AG09319 (cell line): Measurements from ENCODE around the gene AP3D1.

ENCODE experiments used
- DNase-seq: peaks from one replicate; pipeline ENCODE4 v3.0.0-alpha.2; 2010; ENCODE audit warnings: low read depth; ENCODE audit errors: extremely low read depth
- CTCF ChIP-seq: IDR thresholded peaks from 2 replicates; pipeline ENCODE4 v1.5.1; 2011; ENCODE audit warnings: low read depth, mild to moderate bottlenecking, inconsistent platforms, low read length, moderate library complexity

AP3D1 gene

DNA sequence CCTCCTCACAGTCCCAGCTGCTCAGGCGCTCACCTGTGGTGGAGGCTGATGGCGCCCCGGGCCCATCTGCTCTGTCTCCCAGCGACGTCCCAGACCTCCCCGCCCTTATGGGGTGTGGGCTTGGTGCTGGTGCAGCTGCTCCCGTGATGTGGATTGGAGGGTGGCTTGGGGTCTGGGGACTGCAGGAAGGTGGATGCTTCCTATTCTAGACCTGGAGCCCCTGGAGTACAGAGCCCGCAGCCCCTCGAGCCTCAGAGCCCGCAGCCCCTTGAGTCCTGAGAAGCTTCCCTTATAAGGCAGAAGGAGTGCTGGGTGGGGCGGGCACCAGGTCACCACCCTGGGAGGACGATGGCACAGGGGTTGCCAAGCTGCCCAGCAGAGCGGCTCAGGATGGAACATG is 44.0 kb upstream of the AP3D1 start:
- TF ChIP-seq CTCF: no peak
- DNase-seq: no peak

DNA sequence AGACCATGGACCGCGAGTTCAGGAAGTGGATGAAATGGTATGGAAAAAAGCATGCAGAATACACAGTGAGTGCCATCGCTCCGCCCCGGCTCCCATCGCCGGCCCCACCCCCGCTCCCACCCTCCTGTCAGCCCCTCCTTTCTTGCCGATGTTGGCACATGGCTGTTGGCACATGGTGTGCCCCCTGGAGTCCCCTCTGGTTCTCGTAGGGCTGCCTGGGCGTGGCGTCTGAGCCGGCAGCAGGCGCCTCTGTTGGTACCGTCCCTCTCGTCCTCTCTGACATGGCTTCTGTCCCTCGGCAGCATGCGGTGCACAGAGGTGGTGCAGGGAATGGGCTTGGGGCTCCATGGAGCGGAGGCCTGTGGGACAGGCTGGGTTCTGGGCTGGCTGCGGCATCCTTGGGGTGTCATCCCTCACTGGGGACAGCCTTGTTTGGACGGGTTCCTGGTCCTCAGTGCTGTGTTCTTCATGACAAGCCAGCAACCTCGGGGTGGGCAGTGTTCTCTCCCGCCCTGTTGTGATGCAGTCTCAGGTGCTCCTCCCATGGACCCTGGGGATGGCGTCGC is 43.2 kb upstream of the AP3D1 start:
- no peak for TF ChIP-seq CTCF

DNA sequence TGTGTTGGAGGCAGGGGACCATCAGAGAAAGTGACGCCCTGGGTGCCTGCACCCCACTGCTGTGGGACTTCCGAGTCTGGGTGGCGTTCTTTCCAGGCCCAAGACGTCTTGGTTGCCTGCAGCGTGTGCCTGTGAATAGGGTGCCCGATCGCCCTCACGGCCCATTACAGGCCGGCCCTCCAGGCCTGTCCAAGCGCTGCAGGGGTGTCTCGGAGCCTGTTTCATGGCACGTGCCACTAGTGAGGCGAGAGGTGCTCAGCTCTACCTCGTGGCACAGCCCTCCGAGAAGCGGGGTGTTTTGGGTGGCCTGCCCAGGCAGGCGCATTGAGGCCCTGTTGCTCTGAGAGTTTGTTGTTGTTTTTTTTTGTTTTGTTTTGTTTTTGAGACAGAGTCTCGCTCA is 42.4 kb upstream of the AP3D1 start:
- DNase-seq: no peak
- no peak for TF ChIP-seq CTCF

More for the DNA sequence above, 43.2 kb upstream of the AP3D1 start:
- no peak for DNase-seq

DNA sequence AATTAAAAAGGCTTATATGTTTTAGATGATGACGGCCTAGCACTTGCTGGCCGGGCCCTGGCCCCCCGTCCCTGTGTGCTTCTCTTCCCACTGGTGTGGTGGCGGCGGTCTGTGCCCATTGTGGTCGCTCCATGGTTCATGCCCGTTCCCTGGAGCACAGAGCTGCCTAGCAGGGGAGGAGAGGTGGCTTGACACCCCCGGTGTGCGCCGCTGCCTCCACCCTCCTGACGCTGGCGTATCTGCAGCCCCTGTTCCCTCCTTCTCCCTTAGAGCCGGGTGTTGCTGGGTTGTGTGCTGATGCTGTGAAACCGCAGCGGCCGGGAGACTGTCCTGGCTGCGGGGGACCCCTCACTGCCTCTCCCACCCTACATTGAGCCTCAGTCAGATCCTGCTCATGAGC is 41.5 kb upstream of the AP3D1 start:
- no peak for TF ChIP-seq CTCF

DNA sequence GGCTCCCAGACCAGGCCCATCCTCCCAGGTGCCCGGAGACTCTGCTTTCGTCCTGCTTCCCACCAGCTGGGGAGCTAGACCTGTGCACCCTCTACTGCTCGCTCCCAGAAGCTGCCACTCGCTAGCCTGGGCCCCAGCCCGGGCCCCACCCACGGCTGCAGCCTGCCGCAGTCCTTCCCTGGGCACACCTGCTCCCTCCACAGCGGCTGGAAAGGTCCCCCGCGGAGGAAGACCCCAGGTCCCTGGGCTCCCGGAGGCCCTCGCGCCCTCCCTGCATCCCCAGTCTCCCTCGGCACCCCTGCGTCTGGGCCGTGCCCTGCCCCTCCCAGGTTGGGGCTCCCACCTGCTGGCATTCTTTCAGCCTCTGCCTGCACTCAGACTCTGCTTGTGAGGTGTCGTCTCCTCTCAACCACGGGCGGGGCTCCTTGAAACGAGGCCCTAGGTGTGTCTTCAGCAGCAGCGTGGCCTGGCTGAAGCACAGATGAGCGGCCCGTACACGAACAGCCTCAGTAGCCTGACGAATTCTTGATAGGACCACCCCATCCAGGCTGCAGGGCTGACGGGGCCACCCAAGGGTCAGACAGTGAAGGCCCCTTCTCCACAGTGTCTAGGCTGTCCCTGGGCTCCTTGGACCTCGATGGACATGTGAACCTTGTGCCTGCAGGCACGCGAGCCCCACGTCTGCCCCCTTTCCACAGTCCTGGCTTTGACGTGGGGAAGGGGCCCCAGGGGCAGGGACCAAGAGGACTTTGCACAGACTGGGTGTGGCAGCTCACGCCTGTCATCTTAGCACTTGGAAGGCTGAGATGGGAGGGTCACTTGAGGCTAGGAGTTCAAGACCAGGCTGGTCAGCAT is 40.3 kb upstream of the AP3D1 start:
- no peak for DNase-seq
- no peak for TF ChIP-seq CTCF

More for the DNA sequence above, 41.5 kb upstream of the AP3D1 start:
- no peak for DNase-seq

DNA sequence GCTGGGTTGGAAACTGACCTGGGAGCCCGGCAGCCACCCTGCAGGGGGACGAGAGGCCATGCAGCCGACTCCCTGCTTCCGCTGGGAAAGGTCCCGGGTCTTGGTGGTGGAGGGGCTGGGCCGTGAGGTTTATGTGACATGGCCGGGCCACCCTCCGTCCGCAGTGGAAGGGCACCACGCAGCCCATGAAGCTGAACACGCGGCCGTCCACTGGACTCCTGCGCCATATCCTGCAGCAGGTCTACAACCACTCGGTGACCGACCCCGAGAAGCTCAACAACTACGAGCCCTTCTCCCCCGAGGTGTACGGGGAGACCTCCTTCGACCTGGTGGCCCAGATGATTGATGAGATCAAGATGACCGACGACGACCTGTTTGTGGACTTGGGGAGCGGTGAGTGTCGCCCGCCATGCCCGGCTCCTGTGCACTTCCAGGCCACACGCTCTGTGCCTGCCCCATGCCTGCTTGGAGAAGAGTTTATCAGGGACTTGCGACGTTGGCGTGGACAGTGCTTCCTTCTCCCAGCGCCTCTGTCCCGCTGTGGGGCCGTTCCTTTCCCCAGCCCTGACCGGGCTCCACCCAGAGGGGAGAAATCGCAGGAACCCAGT is 39.6 kb upstream of the AP3D1 start:
- no peak for DNase-seq
- no peak for TF ChIP-seq CTCF

GRCh38 chr19:2189880-2190279 is 38.5 kb upstream of the AP3D1 start:
- TF ChIP-seq CTCF: no peak
- no peak for DNase-seq
